K562 (cell line): ENCODE measurements around the gene SETD7. TPM values are rescaled to one million over a fixed set of nuclear protein-coding genes. Genes with fewer than 3 reads are reported as not detected.

Experiments
- KDM4B ChIP-seq, 2 experiments: fragments of 450-650 bp in 1 of 2; sonication (generic) in 1 of 2; IDR thresholded peaks; 2 replicates each; pipeline ENCODE4 v1.6.1; 2016 to 2017; ENCODE audit warnings: borderline replicate concordance in 2 of 2, antibody characterized with exemption in 1 of 2, low read depth in 1 of 2, mild to moderate bottlenecking in 1 of 2
- MAFF ChIP-seq: IDR thresholded peaks from 2 replicates; pipeline ENCODE4 v1.6.1; 2012; ENCODE audit warnings: low read length, improper control_type of control experiment
- NFE2 ChIP-seq: IDR thresholded peaks from 2 replicates; pipeline ENCODE4 v1.6.1; 2014; ENCODE audit warnings: antibody characterized with exemption, low read depth
- RBBP5 ChIP-seq: fragments of 200-600 bp; sonication (generic); IDR thresholded peaks from 2 replicates; pipeline ENCODE4 v1.6.1; 2012; ENCODE audit warnings: borderline replicate concordance, mild to moderate bottlenecking, low read length, control low read depth, inconsistent platforms; ENCODE audit not compliant: insufficient read depth, poor library complexity, severe bottlenecking
- RNF2 ChIP-seq: sonication (generic); IDR thresholded peaks from 2 replicates; pipeline ENCODE4 v1.6.1; 2016
- TARDBP ChIP-seq: fragments of 450-650 bp; IDR thresholded peaks from 2 replicates; pipeline ENCODE4 v1.6.1; 2016
- ZBTB17 ChIP-seq: fragments of 450-650 bp; formaldehyde crosslinking; IDR thresholded peaks from 2 replicates; pipeline ENCODE4 v1.4.0; 2020; ENCODE audit warnings: mild to moderate bottlenecking
- polyA plus RNA-seq, 8 experiments: library from polyadenylated mRNA; depleted of rRNA in 4 of 8; stranded (reverse) in 5 of 8; unstranded in 3 of 8; fragments of >200 nt; fragmentation: Nextera tagmentation in 2 of 8; fragmentation: Illumina TruSeq in 1 of 8; extraction: Ambion mirVana in 2 of 8; extraction: Trizol in 1 of 8; gene quantifications; 2 replicates each; pipeline versions ENCODE4 v1.2.1 to v1.2.3, GENCODE V29; 2011 to 2014; ENCODE audit warnings: inconsistent platforms in 1 of 8, missing spikeins in 1 of 8
- total RNA-seq, 7 experiments: library from RNA; depleted of rRNA in 6 of 7; stranded (reverse); fragments of >200 nt in 6 of 7; fragmentation: Illumina TruSeq in 2 of 7; extraction: Trizol in 2 of 7; gene quantifications; 2 replicates each; pipeline versions ENCODE4 v1.2.1 to v1.2.3, GENCODE V29; 2011 to 2021; ENCODE audit warnings: low replicate concordance in 1 of 7
- TF ChIP-seq, protein P1 (sequence below): sonication (generic); formaldehyde crosslinking; IDR thresholded peaks from 2 replicates; pipeline ENCODE4 v1.8.0; 2022; ENCODE audit warnings: mild to moderate bottlenecking, missing genetic modification reagents
- TF ChIP-seq, protein P2 (sequence below): IDR thresholded peaks from 2 replicates; pipeline ENCODE4 v1.6.1; 2011; ENCODE audit warnings: borderline replicate concordance, low read depth, mild to moderate bottlenecking, moderate library complexity, low read length; ENCODE audit not compliant: insufficient read depth, poor library complexity, severe bottlenecking
- TF ChIP-seq, protein P3 (sequence below): fragments of 450-650 bp; conservative IDR thresholded peaks from 2 replicates; pipeline ENCODE4 v1.6.1; 2016; ENCODE audit warnings: missing genetic modification characterization, low read depth, mild to moderate bottlenecking, control low read depth, missing compliant biosample characterization
- TF ChIP-seq, protein P4 (sequence below): sonication (generic); formaldehyde crosslinking; IDR thresholded peaks from 2 replicates; pipeline ENCODE4 v1.8.1; 2023; ENCODE audit warnings: mild to moderate bottlenecking, missing genetic modification reagents
- TF ChIP-seq, protein P5 (sequence below): sonication (generic); formaldehyde crosslinking; IDR thresholded peaks from 2 replicates; pipeline ENCODE4 v1.8.0; 2023; ENCODE audit warnings: mild to moderate bottlenecking, missing genetic modification reagents

The SETD7 gene
- total and polyA plus RNA-seq, 9 of the 15 experiments (the other 6 are each of a cell fraction or from before 2014, with no cell fraction given), result 0.37 to 2.4 (median 1.7) TPM

DNA sequence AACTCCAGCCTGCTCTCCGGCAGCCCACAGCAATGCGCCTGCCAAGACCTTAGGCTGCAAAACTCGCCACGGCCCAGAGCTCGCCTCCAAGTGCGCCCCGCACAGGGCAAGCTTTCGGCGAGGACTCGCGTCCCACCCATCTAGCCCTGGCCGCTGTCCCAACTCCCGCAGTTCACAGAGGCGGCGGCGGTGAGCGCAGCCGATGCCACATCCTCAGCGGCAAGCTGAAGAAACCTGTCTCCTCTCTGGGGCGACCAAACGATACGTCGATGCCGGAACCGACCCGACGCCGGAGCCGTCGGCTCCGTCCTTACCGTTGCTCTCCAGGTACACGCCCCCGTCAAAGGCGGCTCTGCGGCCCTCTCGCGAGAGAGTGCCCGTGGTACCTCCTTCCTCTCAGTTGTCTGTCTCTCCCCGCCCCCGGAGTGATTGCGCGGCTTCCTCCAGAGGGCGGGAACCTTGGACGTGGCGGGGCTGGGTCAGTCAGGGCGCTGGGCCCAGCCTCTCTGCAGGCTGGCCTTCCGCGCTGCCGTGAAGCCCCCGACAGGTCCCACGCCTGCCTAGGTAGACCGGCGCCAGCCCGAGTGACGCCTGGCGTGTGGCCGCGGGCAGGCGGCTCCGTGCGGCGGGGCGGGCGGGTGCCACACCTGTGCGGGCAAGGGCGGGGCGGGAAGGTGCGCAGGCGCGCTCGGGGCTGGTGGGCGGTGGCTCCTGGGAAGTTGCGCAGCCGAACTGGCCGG, 102.5 kb downstream of the SETD7 start (continued):
- TF ChIP-seq, protein P1, sequence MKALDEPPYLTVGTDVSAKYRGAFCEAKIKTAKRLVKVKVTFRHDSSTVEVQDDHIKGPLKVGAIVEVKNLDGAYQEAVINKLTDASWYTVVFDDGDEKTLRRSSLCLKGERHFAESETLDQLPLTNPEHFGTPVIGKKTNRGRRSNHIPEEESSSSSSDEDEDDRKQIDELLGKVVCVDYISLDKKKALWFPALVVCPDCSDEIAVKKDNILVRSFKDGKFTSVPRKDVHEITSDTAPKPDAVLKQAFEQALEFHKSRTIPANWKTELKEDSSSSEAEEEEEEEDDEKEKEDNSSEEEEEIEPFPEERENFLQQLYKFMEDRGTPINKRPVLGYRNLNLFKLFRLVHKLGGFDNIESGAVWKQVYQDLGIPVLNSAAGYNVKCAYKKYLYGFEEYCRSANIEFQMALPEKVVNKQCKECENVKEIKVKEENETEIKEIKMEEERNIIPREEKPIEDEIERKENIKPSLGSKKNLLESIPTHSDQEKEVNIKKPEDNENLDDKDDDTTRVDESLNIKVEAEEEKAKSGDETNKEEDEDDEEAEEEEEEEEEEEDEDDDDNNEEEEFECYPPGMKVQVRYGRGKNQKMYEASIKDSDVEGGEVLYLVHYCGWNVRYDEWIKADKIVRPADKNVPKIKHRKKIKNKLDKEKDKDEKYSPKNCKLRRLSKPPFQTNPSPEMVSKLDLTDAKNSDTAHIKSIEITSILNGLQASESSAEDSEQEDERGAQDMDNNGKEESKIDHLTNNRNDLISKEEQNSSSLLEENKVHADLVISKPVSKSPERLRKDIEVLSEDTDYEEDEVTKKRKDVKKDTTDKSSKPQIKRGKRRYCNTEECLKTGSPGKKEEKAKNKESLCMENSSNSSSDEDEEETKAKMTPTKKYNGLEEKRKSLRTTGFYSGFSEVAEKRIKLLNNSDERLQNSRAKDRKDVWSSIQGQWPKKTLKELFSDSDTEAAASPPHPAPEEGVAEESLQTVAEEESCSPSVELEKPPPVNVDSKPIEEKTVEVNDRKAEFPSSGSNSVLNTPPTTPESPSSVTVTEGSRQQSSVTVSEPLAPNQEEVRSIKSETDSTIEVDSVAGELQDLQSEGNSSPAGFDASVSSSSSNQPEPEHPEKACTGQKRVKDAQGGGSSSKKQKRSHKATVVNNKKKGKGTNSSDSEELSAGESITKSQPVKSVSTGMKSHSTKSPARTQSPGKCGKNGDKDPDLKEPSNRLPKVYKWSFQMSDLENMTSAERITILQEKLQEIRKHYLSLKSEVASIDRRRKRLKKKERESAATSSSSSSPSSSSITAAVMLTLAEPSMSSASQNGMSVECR, result peak; percentile 91
- TF ChIP-seq NFE2 (peak; percentile 14; the same call in 1 of the 2 replicates), ZBTB17 (CRISPR knock-in tag) (no peak; the same call in 1 of the 2 replicates), RNF2 (0 out of 2 replicates have a peak, but pooled peaks have one; percentile 28), TARDBP (0 out of 2 replicates have a peak, but pooled peaks have one; percentile 14), MAFF (peak; percentile 55; the same call in 1 of the 2 replicates), RBBP5 (peak; percentile 93), KDM4B (IDR thresholded peaks at IDR 0.05; ENCODE audit: borderline replicate concordance in 2 of 2, low read depth in 1 of 2) (0 out of 4 replicates have a peak, but pooled peaks of 1 of the 2 experiments have one; percentile 23)
- TF ChIP-seq, protein P2, sequence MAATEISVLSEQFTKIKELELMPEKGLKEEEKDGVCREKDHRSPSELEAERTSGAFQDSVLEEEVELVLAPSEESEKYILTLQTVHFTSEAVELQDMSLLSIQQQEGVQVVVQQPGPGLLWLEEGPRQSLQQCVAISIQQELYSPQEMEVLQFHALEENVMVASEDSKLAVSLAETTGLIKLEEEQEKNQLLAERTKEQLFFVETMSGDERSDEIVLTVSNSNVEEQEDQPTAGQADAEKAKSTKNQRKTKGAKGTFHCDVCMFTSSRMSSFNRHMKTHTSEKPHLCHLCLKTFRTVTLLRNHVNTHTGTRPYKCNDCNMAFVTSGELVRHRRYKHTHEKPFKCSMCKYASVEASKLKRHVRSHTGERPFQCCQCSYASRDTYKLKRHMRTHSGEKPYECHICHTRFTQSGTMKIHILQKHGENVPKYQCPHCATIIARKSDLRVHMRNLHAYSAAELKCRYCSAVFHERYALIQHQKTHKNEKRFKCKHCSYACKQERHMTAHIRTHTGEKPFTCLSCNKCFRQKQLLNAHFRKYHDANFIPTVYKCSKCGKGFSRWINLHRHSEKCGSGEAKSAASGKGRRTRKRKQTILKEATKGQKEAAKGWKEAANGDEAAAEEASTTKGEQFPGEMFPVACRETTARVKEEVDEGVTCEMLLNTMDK, result peak; percentile 74
- TF ChIP-seq, protein P3, sequence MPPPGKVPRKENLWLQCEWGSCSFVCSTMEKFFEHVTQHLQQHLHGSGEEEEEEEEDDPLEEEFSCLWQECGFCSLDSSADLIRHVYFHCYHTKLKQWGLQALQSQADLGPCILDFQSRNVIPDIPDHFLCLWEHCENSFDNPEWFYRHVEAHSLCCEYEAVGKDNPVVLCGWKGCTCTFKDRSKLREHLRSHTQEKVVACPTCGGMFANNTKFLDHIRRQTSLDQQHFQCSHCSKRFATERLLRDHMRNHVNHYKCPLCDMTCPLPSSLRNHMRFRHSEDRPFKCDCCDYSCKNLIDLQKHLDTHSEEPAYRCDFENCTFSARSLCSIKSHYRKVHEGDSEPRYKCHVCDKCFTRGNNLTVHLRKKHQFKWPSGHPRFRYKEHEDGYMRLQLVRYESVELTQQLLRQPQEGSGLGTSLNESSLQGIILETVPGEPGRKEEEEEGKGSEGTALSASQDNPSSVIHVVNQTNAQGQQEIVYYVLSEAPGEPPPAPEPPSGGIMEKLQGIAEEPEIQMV (tag), result no peak
- TF ChIP-seq, protein P4, sequence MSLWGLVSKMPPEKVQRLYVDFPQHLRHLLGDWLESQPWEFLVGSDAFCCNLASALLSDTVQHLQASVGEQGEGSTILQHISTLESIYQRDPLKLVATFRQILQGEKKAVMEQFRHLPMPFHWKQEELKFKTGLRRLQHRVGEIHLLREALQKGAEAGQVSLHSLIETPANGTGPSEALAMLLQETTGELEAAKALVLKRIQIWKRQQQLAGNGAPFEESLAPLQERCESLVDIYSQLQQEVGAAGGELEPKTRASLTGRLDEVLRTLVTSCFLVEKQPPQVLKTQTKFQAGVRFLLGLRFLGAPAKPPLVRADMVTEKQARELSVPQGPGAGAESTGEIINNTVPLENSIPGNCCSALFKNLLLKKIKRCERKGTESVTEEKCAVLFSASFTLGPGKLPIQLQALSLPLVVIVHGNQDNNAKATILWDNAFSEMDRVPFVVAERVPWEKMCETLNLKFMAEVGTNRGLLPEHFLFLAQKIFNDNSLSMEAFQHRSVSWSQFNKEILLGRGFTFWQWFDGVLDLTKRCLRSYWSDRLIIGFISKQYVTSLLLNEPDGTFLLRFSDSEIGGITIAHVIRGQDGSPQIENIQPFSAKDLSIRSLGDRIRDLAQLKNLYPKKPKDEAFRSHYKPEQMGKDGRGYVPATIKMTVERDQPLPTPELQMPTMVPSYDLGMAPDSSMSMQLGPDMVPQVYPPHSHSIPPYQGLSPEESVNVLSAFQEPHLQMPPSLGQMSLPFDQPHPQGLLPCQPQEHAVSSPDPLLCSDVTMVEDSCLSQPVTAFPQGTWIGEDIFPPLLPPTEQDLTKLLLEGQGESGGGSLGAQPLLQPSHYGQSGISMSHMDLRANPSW (CRISPR knock-in tag), result 0 out of 2 replicates have a peak, but pooled peaks have one; percentile 94
- TF ChIP-seq, protein P5, sequence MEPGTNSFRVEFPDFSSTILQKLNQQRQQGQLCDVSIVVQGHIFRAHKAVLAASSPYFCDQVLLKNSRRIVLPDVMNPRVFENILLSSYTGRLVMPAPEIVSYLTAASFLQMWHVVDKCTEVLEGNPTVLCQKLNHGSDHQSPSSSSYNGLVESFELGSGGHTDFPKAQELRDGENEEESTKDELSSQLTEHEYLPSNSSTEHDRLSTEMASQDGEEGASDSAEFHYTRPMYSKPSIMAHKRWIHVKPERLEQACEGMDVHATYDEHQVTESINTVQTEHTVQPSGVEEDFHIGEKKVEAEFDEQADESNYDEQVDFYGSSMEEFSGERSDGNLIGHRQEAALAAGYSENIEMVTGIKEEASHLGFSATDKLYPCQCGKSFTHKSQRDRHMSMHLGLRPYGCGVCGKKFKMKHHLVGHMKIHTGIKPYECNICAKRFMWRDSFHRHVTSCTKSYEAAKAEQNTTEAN (CRISPR knock-in tag), result 0 out of 2 replicates have a peak, but pooled peaks have one; percentile 55
